CD14-positive monocyte (primary cell): ENCODE results near the gene FABP2. TPM values are rescaled to one million over a fixed set of nuclear protein-coding genes. Genes with fewer than 3 reads are reported as not detected.

Experiments used
- DNase-seq, 3 donors: peaks; one replicate each; pipeline ENCODE4 v3.0.0-alpha.2; 2011 to 2022
- H2AFZ ChIP-seq: 2 replicates; pipeline ENCODE4 v1.6.0; 2012; ENCODE audit warnings: mild to moderate bottlenecking, low read depth, low read length, inconsistent platforms; ENCODE audit not compliant: insufficient read depth, poor library complexity, severe bottlenecking
- H3K27ac ChIP-seq, 2 donors: 1 replicate in 1 of 2; 2 replicates in 1 of 2; pipeline ENCODE4 v1.5.1; 2012 to 2013; ENCODE audit warnings: low read length in 2 of 2, control low read depth in 1 of 2, inconsistent platforms in 1 of 2, low read depth in 1 of 2, mild to moderate bottlenecking in 1 of 2
- H3K27me3 ChIP-seq, 2 donors: one replicate each; pipeline versions ENCODE4 v1.6.0 to v1.6.1; 2011 to 2013; ENCODE audit warnings: low read length in 2 of 2; ENCODE audit not compliant: control insufficient read depth in 2 of 2, insufficient read depth in 2 of 2
- H3K36me3 ChIP-seq, 2 donors: replicated peaks in 1 of 2; 1 replicate in 1 of 2; 2 replicates in 1 of 2; pipeline versions ENCODE4 v1.5.1 to v1.6.1; 2012 to 2013; ENCODE audit warnings: low read length in 2 of 2, control low read depth in 1 of 2, inconsistent platforms in 1 of 2, mild to moderate bottlenecking in 1 of 2; ENCODE audit not compliant: insufficient read depth in 2 of 2, control insufficient read depth in 1 of 2
- H3K4me1 ChIP-seq, 2 donors: 1 replicate in 1 of 2; 2 replicates in 1 of 2; pipeline versions ENCODE4 v1.5.1 to v1.6.1; 2012 to 2013; ENCODE audit warnings: low read length in 2 of 2, control low read depth in 1 of 2, inconsistent platforms in 1 of 2, mild to moderate bottlenecking in 1 of 2, moderate library complexity in 1 of 2; ENCODE audit not compliant: insufficient read depth in 2 of 2, control insufficient read depth in 1 of 2
- H3K4me2 ChIP-seq: replicated peaks from 2 replicates; pipeline ENCODE3; 2012; ENCODE audit warnings: low read length, moderate library complexity, mild to moderate bottlenecking; ENCODE audit not compliant: poor library complexity, severe bottlenecking; ENCODE audit errors: extremely low read depth
- H3K4me3 ChIP-seq, 3 experiments: fragments of 200-600 bp in 1 of 3; sonication (generic) in 1 of 3; replicated peaks in 1 of 3; 1 replicate in 2 of 3; 2 replicates in 1 of 3; pipeline ENCODE4 v1.5.1; 2011 to 2013; ENCODE audit warnings: low read length in 3 of 3, mild to moderate bottlenecking in 3 of 3, control low read depth in 2 of 3, low read depth in 2 of 3, inconsistent platforms in 1 of 3, moderate library complexity in 1 of 3
- H3K79me2 ChIP-seq: 2 replicates; pipeline ENCODE4 v1.6.0; 2012; ENCODE audit warnings: mild to moderate bottlenecking, control low read depth, inconsistent platforms, low read length, moderate library complexity; ENCODE audit not compliant: insufficient read depth
- H3K9ac ChIP-seq: 2 replicates; pipeline ENCODE4 v1.6.0; 2017; ENCODE audit warnings: low read length, mild to moderate bottlenecking; ENCODE audit not compliant: insufficient read depth, poor library complexity, severe bottlenecking
- H3K9me3 ChIP-seq, 2 donors: replicated peaks in 1 of 2; 1 replicate in 1 of 2; 2 replicates in 1 of 2; pipeline versions ENCODE4 v1.5.1 to v1.6.1; 2012 to 2013; ENCODE audit warnings: low read length in 2 of 2, control low read depth in 1 of 2; ENCODE audit not compliant: control insufficient read depth in 1 of 2, insufficient read depth in 1 of 2
- H4K20me1 ChIP-seq: 2 replicates; pipeline ENCODE4 v1.6.0; 2012; ENCODE audit warnings: mild to moderate bottlenecking, low read length, control low read depth, moderate library complexity; ENCODE audit not compliant: insufficient read depth
- H3K27ac Mint-ChIP-seq, 7 donors: one replicate each; pipeline ENCODE4 v1.8.0; 2020; ENCODE audit warnings: mild to moderate bottlenecking in 7 of 7, mixed read lengths in 7 of 7, moderate library complexity in 6 of 7, inconsistent platforms in 2 of 7
- H3K27me3 Mint-ChIP-seq, 3 donors: one replicate each; pipeline ENCODE4 v1.8.0; 2021 to 2022; ENCODE audit warnings: low read depth in 3 of 3, mild to moderate bottlenecking in 3 of 3, mixed read lengths in 3 of 3, moderate library complexity in 3 of 3, inconsistent platforms in 1 of 3
- H3K36me3 Mint-ChIP-seq, 2 donors: one replicate each; pipeline ENCODE4 v1.8.0; 2020; ENCODE audit warnings: mixed read lengths in 2 of 2, inconsistent platforms in 1 of 2, mild to moderate bottlenecking in 1 of 2
- H3K4me1 Mint-ChIP-seq: one replicate; pipeline ENCODE4 v1.8.0; 2020; ENCODE audit warnings: mild to moderate bottlenecking, mixed read lengths
- H3K4me3 Mint-ChIP-seq, 2 donors: one replicate each; pipeline ENCODE4 v1.8.0; 2020; ENCODE audit warnings: mild to moderate bottlenecking in 2 of 2, mixed read lengths in 2 of 2, moderate library complexity in 1 of 2
- H3K9me3 Mint-ChIP-seq, 7 donors: one replicate each; pipeline ENCODE4 v1.8.0; 2020 to 2022; ENCODE audit warnings: mixed read lengths in 7 of 7, mild to moderate bottlenecking in 6 of 7, moderate library complexity in 6 of 7, inconsistent platforms in 2 of 7
- WGBS: methylation state at CpG from one replicate; pipeline ENCODE4 v1.1.5; 2013; ENCODE audit warnings: missing lambda C conversion rate; ENCODE audit not compliant: insufficient coverage; 5-methylcytosine and 5-hydroxymethylcytosine counted together
- intact Hi-C, 2 donors: fragments of 100-400 bp; cut with micrococcal nuclease; formaldehyde crosslinking; loops; one replicate each; pipeline versions ENCODE4 v1.15.0 to v1.15.1; 2023
- polyA plus RNA-seq, 3 donors: library from polyadenylated mRNA; depleted of rRNA in 1 of 3; unstranded in 2 of 3; stranded (reverse) in 1 of 3; fragments of 300-500 nt in 2 of 3; fragments of >200 nt in 1 of 3; fragmentation: Illumina TruSeq in 2 of 3; gene quantifications; 1 replicate in 2 of 3; 2 replicates in 1 of 3; pipeline ENCODE4 v1.2.3, GENCODE V29; 2012 to 2021
- TF ChIP-seq, protein P1 (sequence below): fragments of 200-600 bp; IDR thresholded peaks from one replicate; pipeline ENCODE4 v1.8.0; 2022; ENCODE audit warnings: antibody characterized with exemption, mild to moderate bottlenecking

Gene FABP2
- polyA plus RNA-seq, 3 donors = not detected

DNA sequence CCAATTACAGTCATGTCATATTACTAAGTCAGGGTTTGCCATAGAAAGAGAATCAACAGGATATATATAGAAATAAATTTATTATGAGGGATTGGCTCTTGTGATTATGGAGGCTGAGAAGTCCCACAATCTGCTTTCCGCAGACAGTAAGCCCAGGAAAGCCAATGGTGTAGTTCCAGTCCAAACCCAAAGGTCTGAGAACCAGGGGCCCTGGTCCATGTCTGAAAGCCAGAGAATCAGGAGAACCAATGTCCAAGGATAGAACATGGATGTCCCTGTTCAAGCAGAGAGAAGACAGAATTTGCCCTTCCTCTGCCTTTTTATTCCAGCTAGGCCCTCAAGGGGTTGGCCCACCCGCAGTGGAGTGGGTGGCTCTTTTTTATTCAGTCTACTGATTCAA lies 25.6 kb downstream of the FABP2 start:
- Histone ChIP-seq H3K4me1 (peaks cover 13 to 26% of the 10 kb centered on the region in 2 donors), H3K27ac (no peak overlapping the region), H3K9me3 (no peaks in the 10 kb centered on the region), H3K27me3 (no peaks in the 10 kb centered on the region), H3K4me2 (no peak overlapping the region), H3K79me2 (peaks cover 24% of the 10 kb centered on the region), H2AFZ (no peak overlapping the region), H3K9ac (no peak overlapping the region), H3K36me3 (peaks cover 14 to 32% of the 10 kb centered on the region in 2 donors), H4K20me1 (no peaks in the 10 kb centered on the region), H3K4me3 (no peak overlapping the region)
- Mint-ChIP-seq H3K27me3 (no peaks in the 10 kb centered on the region), H3K4me3 (no peak overlapping the region), H3K9me3 (no peaks in the 10 kb centered on the region), H3K36me3 (peaks cover 14 to 18% of the 10 kb centered on the region in 2 donors), H3K27ac (no peak overlapping the region), H3K4me1 (peaks cover 19% of the 10 kb centered on the region)
- WGBS = 100% methylated on average over 1 of the region's 2 CpGs
- intact Hi-C loops = no loop called here
- no peak for DNase-seq
- TF ChIP-seq, protein P1, sequence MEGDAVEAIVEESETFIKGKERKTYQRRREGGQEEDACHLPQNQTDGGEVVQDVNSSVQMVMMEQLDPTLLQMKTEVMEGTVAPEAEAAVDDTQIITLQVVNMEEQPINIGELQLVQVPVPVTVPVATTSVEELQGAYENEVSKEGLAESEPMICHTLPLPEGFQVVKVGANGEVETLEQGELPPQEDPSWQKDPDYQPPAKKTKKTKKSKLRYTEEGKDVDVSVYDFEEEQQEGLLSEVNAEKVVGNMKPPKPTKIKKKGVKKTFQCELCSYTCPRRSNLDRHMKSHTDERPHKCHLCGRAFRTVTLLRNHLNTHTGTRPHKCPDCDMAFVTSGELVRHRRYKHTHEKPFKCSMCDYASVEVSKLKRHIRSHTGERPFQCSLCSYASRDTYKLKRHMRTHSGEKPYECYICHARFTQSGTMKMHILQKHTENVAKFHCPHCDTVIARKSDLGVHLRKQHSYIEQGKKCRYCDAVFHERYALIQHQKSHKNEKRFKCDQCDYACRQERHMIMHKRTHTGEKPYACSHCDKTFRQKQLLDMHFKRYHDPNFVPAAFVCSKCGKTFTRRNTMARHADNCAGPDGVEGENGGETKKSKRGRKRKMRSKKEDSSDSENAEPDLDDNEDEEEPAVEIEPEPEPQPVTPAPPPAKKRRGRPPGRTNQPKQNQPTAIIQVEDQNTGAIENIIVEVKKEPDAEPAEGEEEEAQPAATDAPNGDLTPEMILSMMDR = no peak

DNA sequence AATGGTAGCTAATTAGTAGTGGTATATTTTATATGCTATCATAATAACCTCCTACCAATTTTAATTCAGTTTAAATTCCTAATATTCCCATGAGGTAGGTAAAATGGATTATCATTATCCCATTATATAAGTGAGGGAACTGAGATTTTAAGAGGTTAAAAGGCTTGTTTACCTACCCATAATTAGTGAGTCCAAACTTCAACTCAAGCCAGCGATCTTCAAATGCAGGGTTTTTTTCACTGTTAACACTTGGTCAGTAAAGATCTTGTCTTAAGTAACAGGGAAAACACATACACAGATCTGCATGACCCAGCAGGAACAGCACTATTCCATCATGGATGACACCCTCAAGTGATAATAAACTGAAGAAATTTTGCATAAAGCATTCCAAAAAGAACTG lies 31.3 kb downstream of the FABP2 start:
- no peak overlapping the region for H3K27ac Mint-ChIP-seq
- TF ChIP-seq, protein P1 = no peak
- Histone ChIP-seq H3K4me1 (no peaks in the 10 kb centered on the region), H3K27me3 (no peaks in the 10 kb centered on the region), H4K20me1 (no peaks in the 10 kb centered on the region), H3K9ac (no peak overlapping the region), H3K9me3 (no peaks in the 10 kb centered on the region), H2AFZ (no peak overlapping the region), H3K27ac (no peak overlapping the region), H3K4me3 (no peak overlapping the region), H3K4me2 (no peak overlapping the region), H3K79me2 (no peaks in the 10 kb centered on the region), H3K36me3 (peaks cover 0 to 3% of the 10 kb centered on the region in 2 donors)
- no peaks in the 10 kb centered on the region for H3K27me3 Mint-ChIP-seq
- WGBS = no CpG with 5 or more reads among the region's 1 CpG
- no peaks in the 10 kb centered on the region for H3K9me3 Mint-ChIP-seq
- no peak for DNase-seq
- intact Hi-C loops = no loop called here
- no peaks in the 10 kb centered on the region for H3K36me3 Mint-ChIP-seq
- no peaks in the 10 kb centered on the region for H3K4me1 Mint-ChIP-seq
- no peak overlapping the region for H3K4me3 Mint-ChIP-seq
